ENCODE data around the gene MAPK12. TPM values are rescaled to one million over a fixed set of nuclear protein-coding genes. Genes with fewer than 3 reads are reported as not detected.

The MAPK12 gene
- total and polyA plus RNA-seq, 4 donors = 0.83 to 2.8 (median 1.9) TPM

GRCh38 chr22:50262973-50263617, 1.6 kb upstream of the MAPK12 start:
- Histone ChIP-seq H3K27ac (ENCODE audit: low read depth in 1 of 2, low read length in 2 of 2) (no peak overlapping the region), H3K27me3 (ENCODE audit: control insufficient read depth in 4 of 4, insufficient read depth in 4 of 4, low read length in 3 of 4) (no peaks in the 10 kb centered on the region), H3K9me3 (ENCODE audit: control insufficient read depth in 4 of 4, low read length in 3 of 4) (no peaks in the 10 kb centered on the region), H3K9ac (ENCODE audit: low read depth in 1 of 2, low read length in 2 of 2) (no peak overlapping the region), H3K4me3 (ENCODE audit: low read depth in 1 of 3, low read length in 3 of 3) (no peak overlapping the region), H3K36me3 (ENCODE audit: control insufficient read depth in 4 of 4, insufficient read depth in 3 of 4, low read depth in 1 of 4, low read length in 3 of 4) (no peaks in the 10 kb centered on the region), H3K4me1 (ENCODE audit: control insufficient read depth in 4 of 4, insufficient read depth in 4 of 4, low read length in 3 of 4) (peaks cover 14 to 35% (median 29%) of the 10 kb centered on the region in 4 donors)
- no peak for DNase-seq (ENCODE audit: low spot score)
- 58% methylated on average over 9 of the region's 9 CpGs for WGBS
- TF ChIP-seq GABPA (IDR thresholded peaks at IDR 0.05 in 1 of 2, conservative IDR thresholded peaks at IDR 0.05 in 1 of 2) = no peak
- no peak for TF ChIP-seq NR2F2 (IDR thresholded peaks at IDR 0.05)
- TF ChIP-seq ATF3 (IDR thresholded peaks at IDR 0.05) = no peak
- TF ChIP-seq, protein P1, sequence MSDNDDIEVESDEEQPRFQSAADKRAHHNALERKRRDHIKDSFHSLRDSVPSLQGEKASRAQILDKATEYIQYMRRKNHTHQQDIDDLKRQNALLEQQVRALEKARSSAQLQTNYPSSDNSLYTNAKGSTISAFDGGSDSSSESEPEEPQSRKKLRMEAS (IDR thresholded peaks at IDR 0.05) = no peak
- no peak for TF ChIP-seq ZBTB33 (IDR thresholded peaks at IDR 0.05)
- no peak for TF ChIP-seq EGR1 (IDR thresholded peaks at IDR 0.05; ENCODE audit: low read depth in 2 of 2)
- TF ChIP-seq HNF4A (conservative IDR thresholded peaks at IDR 0.05) = no peak
- no peak for TF ChIP-seq HNF4G (IDR thresholded peaks at IDR 0.05)
- no peak for TF ChIP-seq TAF1 (conservative IDR thresholded peaks at IDR 0.05)
- no peak for TF ChIP-seq FOXA2 (IDR thresholded peaks at IDR 0.05)

DNA sequence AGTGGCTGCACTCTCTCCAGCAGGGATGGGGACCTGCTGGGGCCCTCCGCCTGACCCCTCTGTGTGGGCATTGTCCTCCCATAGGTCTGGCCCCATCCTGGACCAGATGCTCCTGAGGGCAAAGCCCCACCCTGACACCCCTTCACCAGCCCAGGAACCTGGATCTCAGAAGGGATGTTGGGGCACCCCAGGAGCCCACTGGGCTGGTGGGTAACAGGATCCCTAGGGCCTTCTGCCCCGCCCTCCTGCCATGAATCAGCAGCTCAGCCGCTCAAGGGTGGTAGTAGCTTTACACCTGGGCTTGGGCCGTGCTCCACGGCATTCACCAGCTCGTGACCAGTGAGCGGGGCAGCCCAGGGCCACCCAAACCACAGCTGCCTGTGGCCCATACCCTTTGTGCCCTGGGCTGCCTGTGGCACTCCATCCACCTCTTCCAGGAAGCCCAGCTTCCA, 1.0 kb upstream of the MAPK12 start:
- WGBS = 73% methylated on average over 7 of the region's 7 CpGs
- Histone ChIP-seq H3K27ac (ENCODE audit: low read depth in 1 of 2, low read length in 2 of 2) (no peak overlapping the region), H3K4me3 (ENCODE audit: low read depth in 1 of 3, low read length in 3 of 3) (no peak overlapping the region), H3K9ac (ENCODE audit: low read depth in 1 of 2, low read length in 2 of 2) (no peak overlapping the region), H3K4me1 (ENCODE audit: control insufficient read depth in 4 of 4, insufficient read depth in 4 of 4, low read length in 3 of 4) (peaks cover 15 to 35% (median 29%) of the 10 kb centered on the region in 4 donors), H3K27me3 (ENCODE audit: control insufficient read depth in 4 of 4, insufficient read depth in 4 of 4, low read length in 3 of 4) (no peaks in the 10 kb centered on the region), H3K36me3 (ENCODE audit: control insufficient read depth in 4 of 4, insufficient read depth in 3 of 4, low read depth in 1 of 4, low read length in 3 of 4) (no peaks in the 10 kb centered on the region), H3K9me3 (ENCODE audit: control insufficient read depth in 4 of 4, low read length in 3 of 4) (no peaks in the 10 kb centered on the region)
- no peak for DNase-seq (ENCODE audit: low spot score)
- no peak for TF ChIP-seq TAF1 (conservative IDR thresholded peaks at IDR 0.05)
- no peak for TF ChIP-seq FOXA2 (IDR thresholded peaks at IDR 0.05)
- TF ChIP-seq CTCF (IDR thresholded peaks at IDR 0.05; ENCODE audit: low read depth, low read length, missing input control) = no peak
- no peak for TF ChIP-seq ZBTB33 (IDR thresholded peaks at IDR 0.05)
- no peak for TF ChIP-seq JUND (IDR thresholded peaks at IDR 0.05)
- TF ChIP-seq, protein P2, sequence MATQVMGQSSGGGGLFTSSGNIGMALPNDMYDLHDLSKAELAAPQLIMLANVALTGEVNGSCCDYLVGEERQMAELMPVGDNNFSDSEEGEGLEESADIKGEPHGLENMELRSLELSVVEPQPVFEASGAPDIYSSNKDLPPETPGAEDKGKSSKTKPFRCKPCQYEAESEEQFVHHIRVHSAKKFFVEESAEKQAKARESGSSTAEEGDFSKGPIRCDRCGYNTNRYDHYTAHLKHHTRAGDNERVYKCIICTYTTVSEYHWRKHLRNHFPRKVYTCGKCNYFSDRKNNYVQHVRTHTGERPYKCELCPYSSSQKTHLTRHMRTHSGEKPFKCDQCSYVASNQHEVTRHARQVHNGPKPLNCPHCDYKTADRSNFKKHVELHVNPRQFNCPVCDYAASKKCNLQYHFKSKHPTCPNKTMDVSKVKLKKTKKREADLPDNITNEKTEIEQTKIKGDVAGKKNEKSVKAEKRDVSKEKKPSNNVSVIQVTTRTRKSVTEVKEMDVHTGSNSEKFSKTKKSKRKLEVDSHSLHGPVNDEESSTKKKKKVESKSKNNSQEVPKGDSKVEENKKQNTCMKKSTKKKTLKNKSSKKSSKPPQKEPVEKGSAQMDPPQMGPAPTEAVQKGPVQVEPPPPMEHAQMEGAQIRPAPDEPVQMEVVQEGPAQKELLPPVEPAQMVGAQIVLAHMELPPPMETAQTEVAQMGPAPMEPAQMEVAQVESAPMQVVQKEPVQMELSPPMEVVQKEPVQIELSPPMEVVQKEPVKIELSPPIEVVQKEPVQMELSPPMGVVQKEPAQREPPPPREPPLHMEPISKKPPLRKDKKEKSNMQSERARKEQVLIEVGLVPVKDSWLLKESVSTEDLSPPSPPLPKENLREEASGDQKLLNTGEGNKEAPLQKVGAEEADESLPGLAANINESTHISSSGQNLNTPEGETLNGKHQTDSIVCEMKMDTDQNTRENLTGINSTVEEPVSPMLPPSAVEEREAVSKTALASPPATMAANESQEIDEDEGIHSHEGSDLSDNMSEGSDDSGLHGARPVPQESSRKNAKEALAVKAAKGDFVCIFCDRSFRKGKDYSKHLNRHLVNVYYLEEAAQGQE (IDR thresholded peaks at IDR 0.05) = no peak
- TF ChIP-seq HNF4G (IDR thresholded peaks at IDR 0.05) = no peak
- TF ChIP-seq RAD21 (IDR thresholded peaks at IDR 0.05) = no peak
- TF ChIP-seq EGR1 (IDR thresholded peaks at IDR 0.05; ENCODE audit: low read depth in 2 of 2) = no peak
- TF ChIP-seq, protein P1 (IDR thresholded peaks at IDR 0.05) = no peak
- no peak for TF ChIP-seq GABPA (IDR thresholded peaks at IDR 0.05 in 1 of 2, conservative IDR thresholded peaks at IDR 0.05 in 1 of 2)
- no peak for TF ChIP-seq YY1 (IDR thresholded peaks at IDR 0.05)
- no peak for TF ChIP-seq RXRA (IDR thresholded peaks at IDR 0.05)
- TF ChIP-seq FOXA1 (IDR thresholded peaks at IDR 0.05) = no peak
- TF ChIP-seq HNF4A (conservative IDR thresholded peaks at IDR 0.05) = no peak
- TF ChIP-seq NR2F2 (IDR thresholded peaks at IDR 0.05) = no peak
- no peak for TF ChIP-seq ATF3 (IDR thresholded peaks at IDR 0.05)
- no peak for TF ChIP-seq SP1 (IDR thresholded peaks at IDR 0.05)

Data from liver (tissue), 9 donors.